ENCODE data around the gene CFAP57. TPM values are rescaled to one million over a fixed set of nuclear protein-coding genes. Genes with fewer than 3 reads are reported as not detected.

CFAP57 gene
- total RNA-seq, 2 donors from 2014 or later = 0.66 TPM; not detected in 1

- TF ChIP-seq CTCF (IDR thresholded peaks at IDR 0.05) = peak; percentile 28
- peak within 1 kb of the TSS; percentile 36 for H3K4me3 ChIP-seq
- H3K27ac ChIP-seq = peak within 1 kb of the TSS; percentile 85
- no peaks in the 10 kb centered on the region for H3K36me3 ChIP-seq
- H3K9me3 ChIP-seq = no peaks in the 10 kb centered on the region
- no peaks in the 10 kb centered on the region for H3K27me3 ChIP-seq
- H3K4me1 ChIP-seq = no peaks in the 10 kb centered on the region
- DNase-seq = peak; percentile 95
- peak within 1 kb of the TSS; percentile 65 to 93 for H3K9ac ChIP-seq (ENCODE audit: low read depth in 2 of 2, low read length in 2 of 2)
- intact Hi-C loops (cut with DNase I) = no loop called here
Measured at GRCh38 chr1:43285269-43285990, 113.3 kb downstream of the CFAP57 start, which contains the start of gene C1orf210. Gene C1orf210, minus strand, starts transcription at chr1:43285581. Its CDS starts 2,311 bp downstream, at chr1:43283270.

GRCh38 chr1:43286115-43286514 is 114.0 kb downstream of the CFAP57 start:
- no peaks in the 10 kb centered on the region for H3K27me3 ChIP-seq
- no peaks in the 10 kb centered on the region for H3K36me3 ChIP-seq
- peak overlapping the region; percentile 36 for H3K4me3 ChIP-seq
- peak overlapping the region; percentile 85 for H3K27ac ChIP-seq
- TF ChIP-seq CTCF (IDR thresholded peaks at IDR 0.05) = no peak
- H3K4me1 ChIP-seq = no peaks in the 10 kb centered on the region
- H3K9me3 ChIP-seq = no peaks in the 10 kb centered on the region
- intact Hi-C loops (cut with DNase I) = no loop called here
- peak overlapping the region in 1 of 2 donors; percentile 93 for H3K9ac ChIP-seq (ENCODE audit: low read depth in 2 of 2, low read length in 2 of 2)
- DNase-seq = peak; percentile 52

GRCh38 chr1:43286533-43286932 is 114.4 kb downstream of the CFAP57 start:
- H3K36me3 ChIP-seq = no peaks in the 10 kb centered on the region
- H3K4me3 ChIP-seq = no peak overlapping the region
- no peak for DNase-seq
- H3K9me3 ChIP-seq = no peaks in the 10 kb centered on the region
- no peaks in the 10 kb centered on the region for H3K4me1 ChIP-seq
- intact Hi-C loops (cut with DNase I) = no loop called here
- no peak for TF ChIP-seq CTCF (IDR thresholded peaks at IDR 0.05)
- H3K27ac ChIP-seq = peak overlapping the region; percentile 85
- H3K9ac ChIP-seq (ENCODE audit: low read depth in 2 of 2, low read length in 2 of 2) = no peak overlapping the region
- no peaks in the 10 kb centered on the region for H3K27me3 ChIP-seq

GRCh38 chr1:43288058-43288784 is 116.1 kb downstream of the CFAP57 start:
- TF ChIP-seq CTCF (IDR thresholded peaks at IDR 0.05) = no peak
- DNase-seq = no peak
- Histone ChIP-seq H3K9ac (ENCODE audit: low read depth in 2 of 2, low read length in 2 of 2) (no peak overlapping the region), H3K4me3 (no peak overlapping the region), H3K4me1 (no peaks in the 10 kb centered on the region), H3K9me3 (no peaks in the 10 kb centered on the region), H3K36me3 (no peaks in the 10 kb centered on the region), H3K27ac (no peak overlapping the region), H3K27me3 (no peaks in the 10 kb centered on the region)
- intact Hi-C loops (cut with DNase I) = no loop called here

GRCh38 chr1:43288785-43289706 is 116.9 kb downstream of the CFAP57 start:
- Histone ChIP-seq H3K4me3 (no peak overlapping the region), H3K27ac (no peak overlapping the region), H3K9me3 (no peaks in the 10 kb centered on the region), H3K9ac (ENCODE audit: low read depth in 2 of 2, low read length in 2 of 2) (no peak overlapping the region), H3K4me1 (no peaks in the 10 kb centered on the region), H3K27me3 (no peaks in the 10 kb centered on the region), H3K36me3 (no peaks in the 10 kb centered on the region)
- intact Hi-C loops (cut with DNase I) = no loop called here
- no peak for TF ChIP-seq CTCF (IDR thresholded peaks at IDR 0.05)
- no peak for DNase-seq

Data from colonic mucosa (tissue), 4 donors.